Measurements from ENCODE around the gene FADS2. TPM values are rescaled to one million over a fixed set of nuclear protein-coding genes. Genes with fewer than 3 reads are reported as not detected.

Gene FADS2
- total and polyA plus RNA-seq, 2 of the 13 experiments (the other 11 are each of a cell fraction or from before 2014, with no cell fraction given) = 90.1 to 124 TPM

DNA sequence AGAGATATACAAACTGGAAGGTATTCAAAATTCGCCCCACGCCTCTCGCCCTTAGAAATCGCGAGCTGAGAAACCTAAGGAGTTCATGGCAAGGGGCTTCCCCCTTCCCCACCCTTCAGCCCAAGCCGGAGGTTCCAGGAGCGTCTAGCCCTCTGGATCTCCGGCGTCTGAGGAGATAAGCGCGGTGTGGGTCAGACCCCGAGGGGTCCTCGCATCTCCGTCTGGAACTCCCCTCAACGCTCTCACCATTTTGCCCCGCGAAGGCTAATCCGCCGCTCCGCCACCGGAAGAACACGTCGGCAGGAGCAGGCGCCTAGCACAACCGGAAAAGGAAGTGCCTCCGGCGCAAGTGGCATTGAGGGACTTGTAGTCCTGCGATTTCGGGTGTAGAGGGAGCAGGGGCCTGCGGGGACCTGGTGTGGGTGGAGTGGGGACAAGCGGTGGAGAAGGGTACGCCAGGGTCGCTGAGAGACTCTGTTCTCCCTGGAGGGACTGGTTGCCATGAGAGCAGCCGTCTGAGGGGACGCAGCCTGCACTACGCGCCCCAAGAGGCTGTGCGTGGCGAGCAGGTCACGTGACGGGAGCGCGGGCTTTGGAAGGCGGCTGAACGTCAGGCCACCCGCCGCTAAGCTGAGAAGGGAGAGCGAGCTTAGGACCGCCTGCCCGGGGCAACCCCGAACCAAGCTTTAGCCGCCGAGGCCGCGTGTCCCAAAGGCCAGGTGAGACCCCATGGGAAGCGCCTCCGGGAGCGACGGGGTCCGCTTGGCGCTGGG, 35.6 kb upstream of the FADS2 start, which contains the start of the genes FEN1 and TMEM258 (continued):
- TF ChIP-seq LRRFIP1 (CRISPR knock-in tag; conservative IDR thresholded peaks at IDR 0.05) (no peak), FOXA3 (CRISPR knock-in tag; IDR thresholded peaks at IDR 0.05) (0 out of 2 replicates have a peak, but pooled peaks have one; percentile 7), SNAPC4 (CRISPR knock-in tag; IDR thresholded peaks at IDR 0.05) (peak; percentile 56; the same call in 1 of the 2 replicates), IKZF5 (CRISPR knock-in tag; IDR thresholded peaks at IDR 0.05) (peak; percentile 74; the same call in 1 of the 2 replicates), ZNF207 (IDR thresholded peaks at IDR 0.05; ENCODE audit: borderline replicate concordance) (peak; percentile 71; the same call in 1 of the 2 replicates), RNF2 (conservative IDR thresholded peaks at IDR 0.05; ENCODE audit: low read depth) (peak; percentile 36; the same call in 1 of the 2 replicates), ZNF124 (CRISPR knock-in tag; IDR thresholded peaks at IDR 0.05) (peak; percentile 24; the same call in 1 of the 2 replicates), ZHX2 (IDR thresholded peaks at IDR 0.05; ENCODE audit: low read depth) (peak; percentile 65; the same call in 1 of the 2 replicates), ZHX2 (CRISPR knock-in tag; IDR thresholded peaks at IDR 0.05; ENCODE audit: borderline replicate concordance) (no peak), ZSCAN22 (CRISPR knock-in tag; IDR thresholded peaks at IDR 0.05) (0 out of 2 replicates have a peak, but pooled peaks have one; percentile 12)
- TF ChIP-seq, protein P1, sequence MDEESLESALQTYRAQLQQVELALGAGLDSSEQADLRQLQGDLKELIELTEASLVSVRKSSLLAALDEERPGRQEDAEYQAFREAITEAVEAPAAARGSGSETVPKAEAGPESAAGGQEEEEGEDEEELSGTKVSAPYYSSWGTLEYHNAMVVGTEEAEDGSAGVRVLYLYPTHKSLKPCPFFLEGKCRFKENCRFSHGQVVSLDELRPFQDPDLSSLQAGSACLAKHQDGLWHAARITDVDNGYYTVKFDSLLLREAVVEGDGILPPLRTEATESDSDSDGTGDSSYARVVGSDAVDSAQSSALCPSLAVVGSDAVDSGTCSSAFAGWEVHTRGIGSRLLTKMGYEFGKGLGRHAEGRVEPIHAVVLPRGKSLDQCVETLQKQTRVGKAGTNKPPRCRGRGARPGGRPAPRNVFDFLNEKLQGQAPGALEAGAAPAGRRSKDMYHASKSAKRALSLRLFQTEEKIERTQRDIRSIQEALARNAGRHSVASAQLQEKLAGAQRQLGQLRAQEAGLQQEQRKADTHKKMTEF (CRISPR knock-in tag; IDR thresholded peaks at IDR 0.05) = peak; percentile 88; the same call in 1 of the 2 replicates

All from HepG2 (cell line).